MM.1S (cell line): ENCODE data around the gene TTC7B.

ENCODE experiments used
- CTCF ChIP-seq: fragments of 300-600 bp; sonication (generic); IDR thresholded peaks from 2 replicates; pipeline ENCODE4 v1.5.1; 2016; ENCODE audit warnings: antibody characterized with exemption, low read length, mixed read lengths
- EZH2 ChIP-seq: fragments of 300-600 bp; sonication (generic); optimal IDR thresholded peaks from 2 replicates; pipeline ENCODE3; 2017; ENCODE audit warnings: low read depth, mild to moderate bottlenecking, antibody characterized with exemption, low read length, mixed read lengths
- EZH2phosphoT487 ChIP-seq: fragments of 300-600 bp; sonication (generic); IDR thresholded peaks from 2 replicates; pipeline ENCODE4 v1.6.1; 2018; ENCODE audit warnings: antibody characterized with exemption, low read length

DNA sequence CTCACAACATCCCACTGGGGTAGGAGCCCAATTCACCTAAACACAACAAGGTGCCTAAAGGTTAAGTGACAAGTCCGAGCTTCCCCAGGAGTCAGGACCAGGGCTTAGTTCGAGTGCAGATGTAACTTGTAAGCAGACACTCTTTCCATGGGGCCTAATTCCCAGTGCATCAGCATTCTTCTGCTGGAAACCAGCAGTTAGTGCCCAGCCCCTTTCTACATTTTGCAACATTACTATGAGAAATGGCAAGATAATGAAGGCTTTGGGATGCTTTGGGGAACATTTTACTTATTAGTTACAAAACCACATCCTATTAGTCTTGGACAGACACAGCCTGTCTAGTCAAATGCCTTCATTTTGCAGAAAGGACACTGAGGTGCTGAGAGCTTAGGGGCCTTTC lies 239.6 kb downstream of the TTC7B start:
- TF ChIP-seq CTCF: no peak
- TF ChIP-seq EZH2phosphoT487: no peak
- TF ChIP-seq EZH2: no peak
